ENCODE results near the gene CAMK1D. TPM values are rescaled to one million over a fixed set of nuclear protein-coding genes. Genes with fewer than 3 reads are reported as not detected.

The CAMK1D gene
- total and polyA plus RNA-seq, 10 of the 15 experiments (the other 5 are each of a cell fraction or from before 2014, with no cell fraction given), result 2.1 to 35.5 (median 14.7) TPM

DNA sequence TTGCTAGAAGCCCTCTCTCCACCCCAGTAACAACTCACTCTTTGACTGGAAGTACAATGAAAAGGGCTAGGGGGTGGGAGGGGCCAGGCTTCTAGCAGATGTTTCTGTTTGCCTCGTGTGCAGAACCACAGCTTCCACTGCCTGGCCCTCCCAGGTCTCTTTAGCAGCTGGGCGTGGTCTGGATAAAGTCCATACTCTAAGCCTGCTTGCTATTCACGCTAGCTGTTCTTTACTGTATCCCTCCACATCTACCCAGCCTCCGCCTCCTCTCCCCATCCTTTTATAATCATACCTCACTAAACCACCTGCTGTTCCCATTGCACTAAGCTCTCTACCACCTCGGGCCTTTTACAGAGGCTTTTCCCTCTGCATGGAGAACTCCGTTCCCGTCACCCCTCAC, 288.8 kb downstream of the CAMK1D start (continued):
- TF ChIP-seq TCF7 (IDR thresholded peaks at IDR 0.05; ENCODE audit: borderline replicate concordance) (no peak), IRF5 (IDR thresholded peaks at IDR 0.05; ENCODE audit: borderline replicate concordance) (no peak)

DNA sequence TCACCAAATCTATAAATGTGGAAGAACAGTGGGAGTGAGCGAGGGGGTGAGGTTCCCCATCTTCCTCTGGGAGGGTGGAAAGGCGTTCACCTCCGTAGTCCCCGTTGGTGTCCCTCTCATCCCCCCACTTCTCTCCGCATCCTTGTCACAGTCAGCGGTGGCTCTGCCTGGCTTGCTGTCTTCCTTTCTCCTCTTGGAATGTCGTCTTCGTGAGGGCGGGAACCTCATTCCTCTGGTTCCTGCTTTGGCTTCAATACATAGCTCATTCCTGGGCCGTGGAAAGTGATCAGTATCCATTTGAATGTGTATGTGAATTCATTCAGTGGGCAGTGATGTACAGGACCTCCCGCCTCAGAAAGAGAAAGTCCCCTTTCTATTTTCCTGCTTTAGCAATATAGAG, 289.4 kb downstream of the CAMK1D start:
- 96% methylated on average over 11 of the region's 11 CpGs for WGBS (ENCODE audit: insufficient coverage, insufficient replicate concordance, low lambda C conversion rate, missing lambda C conversion rate)
- Histone ChIP-seq H4K20me1 (ENCODE audit: control insufficient read depth, insufficient read depth) (no peaks in the 10 kb centered on the region), H3K4me1 (ENCODE audit: control insufficient read depth, insufficient read depth, low read length) (peaks cover 2% of the 10 kb centered on the region), H3K79me2 (ENCODE audit: control insufficient read depth, insufficient read depth, low read length) (no peaks in the 10 kb centered on the region; the same call in 1 of the 2 replicates), H3K36me3 (ENCODE audit: control insufficient read depth in 2 of 2, insufficient read depth in 2 of 2, low read length in 1 of 2) (no peaks in the 10 kb centered on the region), H3K9me3 (replicated peaks; ENCODE audit: control insufficient read depth, insufficient read depth, low read length) (no peaks in the 10 kb centered on the region), H3K27ac (ENCODE audit: control insufficient read depth, insufficient read depth) (no peak overlapping the region), H3K9ac (ENCODE audit: control insufficient read depth, insufficient read depth, low read length) (no peak overlapping the region), H3K4me2 (ENCODE audit: control insufficient read depth, insufficient read depth) (no peak overlapping the region), H2AFZ (ENCODE audit: control insufficient read depth, low read depth, low read length) (no peak overlapping the region), H3K4me3 (no peak overlapping the region), H3K27me3 (replicated peaks in 1 of 2; ENCODE audit: control insufficient read depth in 2 of 2, insufficient read depth in 2 of 2, low read length in 1 of 2) (no peaks in the 10 kb centered on the region)
- TF ChIP-seq ZNF592 (IDR thresholded peaks at IDR 0.05) (no peak), SKIL (IDR thresholded peaks at IDR 0.05; ENCODE audit: low read depth, poor library complexity, severe bottlenecking) (no peak), PML (IDR thresholded peaks at IDR 0.05; ENCODE audit: low read length) (no peak)
- no TSS peak for BruUV-seq (replicated peaks)
- in situ Hi-C loops (cut with MboI) (no loop called here), intact Hi-C loops (cut with micrococcal nuclease; ENCODE audit: unreplicated experiment) (no loop called here)
- ChIA-PET SMC1A (ENCODE audit: uncharacterized antibody, unreplicated experiment) (no interaction called here), RAD21 (ENCODE audit: unreplicated experiment) (no interaction called here), CTCF (interaction anchor here (0.6 to 3.4 kb wide), 3 partner anchors 18 to 374 kb away, joined by 3 to 12 read pairs (median 4); no protein-coding TSS in a partner anchor), POLR2A (no interaction called here)
- ATAC-seq, result no peak
- FAIRE-seq, result no peak
- no peak for DNase-seq (ENCODE audit: low read depth, low spot score)

All from GM12878 (cell line).